CD4-positive, alpha-beta memory T cell (primary cell): ENCODE results near the gene STAT5A. TPM values are rescaled to one million over a fixed set of nuclear protein-coding genes. Genes with fewer than 3 reads are reported as not detected.
"Not testable (repeated sequence)": the region's sequence is repeated elsewhere in the genome, so short reads cannot be mapped to it uniquely, and the experiment has no call there.

Experiments used
- CTCF ChIA-PET: fragments of 350-600 bp; sonication (Branson Sonifier 250); formaldehyde crosslinking; loops from one replicate; lab custom pipeline; 2021; ENCODE audit warnings: inconsistent platforms; ENCODE audit not compliant: partially characterized antibody; lab: Charles Lee
- POLR2A ChIA-PET: fragments of 350-600 bp; sonication (Branson Sonifier 250); formaldehyde crosslinking; loops from one replicate; lab custom pipeline; 2021; ENCODE audit not compliant: partially characterized antibody; lab: Charles Lee
- DNase-seq, 5 donors: peaks; one replicate each; pipeline versions ENCODE4 v3.0.0 to v3.0.0-alpha.2; 2020 to 2022; ENCODE audit warnings: mixed read lengths in 1 of 5
- H3K27ac ChIP-seq: one replicate; pipeline ENCODE4 v1.7.0; 2013; ENCODE audit warnings: low read depth, low read length
- H3K27me3 ChIP-seq: 2 replicates; pipeline ENCODE4 v1.7.0; 2013; ENCODE audit warnings: mild to moderate bottlenecking, low read length, moderate library complexity; ENCODE audit not compliant: insufficient read depth
- H3K36me3 ChIP-seq: 2 replicates; pipeline ENCODE4 v1.7.0; 2013; ENCODE audit warnings: mild to moderate bottlenecking, low read length, moderate library complexity; ENCODE audit not compliant: insufficient read depth
- H3K4me1 ChIP-seq: 2 replicates; pipeline ENCODE4 v1.7.0; 2013; ENCODE audit warnings: mild to moderate bottlenecking, low read length, moderate library complexity; ENCODE audit not compliant: insufficient read depth
- H3K4me3 ChIP-seq, 2 donors: one replicate each; pipeline ENCODE4 v1.7.0; 2013; ENCODE audit warnings: low read length in 2 of 2, mild to moderate bottlenecking in 1 of 2
- H3K9me3 ChIP-seq, 2 donors: one replicate each; pipeline ENCODE4 v1.7.0; 2013; ENCODE audit warnings: low read length in 2 of 2, control low read depth in 1 of 2; ENCODE audit not compliant: control insufficient read depth in 1 of 2
- H3K27ac Mint-ChIP-seq, 7 donors: one replicate each; pipeline ENCODE4 v1.8.0; 2020 to 2021; ENCODE audit warnings: mixed read lengths in 7 of 7, mild to moderate bottlenecking in 6 of 7, inconsistent platforms in 3 of 7, moderate library complexity in 3 of 7
- H3K27me3 Mint-ChIP-seq, 2 donors: one replicate each; pipeline ENCODE4 v1.8.0; 2020 to 2021; ENCODE audit warnings: mixed read lengths in 2 of 2
- H3K36me3 Mint-ChIP-seq, 2 donors: one replicate each; pipeline ENCODE4 v1.8.0; 2020 to 2021; ENCODE audit warnings: mixed read lengths in 2 of 2, inconsistent platforms in 1 of 2, mild to moderate bottlenecking in 1 of 2
- H3K4me1 Mint-ChIP-seq, 4 donors: one replicate each; pipeline ENCODE4 v1.8.0; 2020 to 2021; ENCODE audit warnings: mixed read lengths in 4 of 4, mild to moderate bottlenecking in 1 of 4
- H3K4me3 Mint-ChIP-seq, 8 donors: one replicate each; pipeline ENCODE4 v1.8.0; 2020 to 2021; ENCODE audit warnings: mixed read lengths in 8 of 8, mild to moderate bottlenecking in 7 of 8, moderate library complexity in 6 of 8, inconsistent platforms in 3 of 8
- H3K9me3 Mint-ChIP-seq, 8 donors: one replicate each; pipeline ENCODE4 v1.8.0; 2020 to 2021; ENCODE audit warnings: mixed read lengths in 8 of 8, mild to moderate bottlenecking in 5 of 8, inconsistent platforms in 3 of 8, moderate library complexity in 1 of 8
- intact Hi-C: fragments of 100-400 bp; cut with micrococcal nuclease; formaldehyde crosslinking; loops from one replicate; pipeline ENCODE4 v1.15.1; 2023
- polyA plus RNA-seq, 2 donors: library from polyadenylated mRNA; unstranded; fragments of 300-500 nt; fragmentation: Illumina TruSeq; gene quantifications; one replicate each; pipeline ENCODE4 v1.2.3, GENCODE V29; 2021
- total RNA-seq, 2 experiments: library from RNA; stranded (reverse); gene quantifications; one replicate each; pipeline ENCODE4 v1.2.3, GENCODE V29; 2021

STAT5A gene
- total and polyA plus RNA-seq, 4 experiments from 2014 or later = 66.7 to 133 (median 112) TPM

DNA sequence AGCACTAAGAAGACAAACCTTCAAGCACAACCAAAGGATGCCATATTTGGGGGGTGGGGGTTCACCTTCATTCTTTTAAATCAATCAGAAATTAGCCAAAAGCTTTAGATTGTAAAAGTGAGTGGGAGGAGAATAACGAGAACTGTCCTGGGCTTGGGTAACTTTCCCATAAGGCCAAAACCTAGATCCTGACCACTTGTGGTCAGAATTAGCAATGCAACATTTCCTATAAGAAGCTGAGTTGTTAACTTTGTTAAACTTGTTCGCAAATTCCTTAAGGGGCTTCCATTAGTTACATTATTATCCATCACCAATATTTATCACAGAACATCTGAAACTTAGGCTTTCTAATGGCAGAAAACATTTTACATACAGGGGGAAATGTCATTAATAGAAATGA is 37.2 kb upstream of the STAT5A start:
- H3K27ac Mint-ChIP-seq = peak overlapping the region; percentile 92 to 99 (median 98)
- no peaks in the 10 kb centered on the region for H3K9me3 Mint-ChIP-seq
- intact Hi-C loops = no loop called here
- Histone ChIP-seq H3K27me3 (no peaks in the 10 kb centered on the region), H3K36me3 (no peaks in the 10 kb centered on the region), H3K27ac (peak overlapping the region; percentile 90), H3K4me3 (no peak overlapping the region), H3K4me1 (peaks cover 93% of the 10 kb centered on the region), H3K9me3 (no peaks in the 10 kb centered on the region)
- POLR2A ChIA-PET = interaction anchor here (2.1 to 8.2 kb wide), 5 partner anchors 9 to 138 kb away, joined by 6 to 286 read pairs (median 24); partner anchors contain the start of genes RAB5C, STAT3, STAT5A and STAT5B
- H3K27me3 Mint-ChIP-seq = no peaks in the 10 kb centered on the region
- no peak for DNase-seq
- H3K4me3 Mint-ChIP-seq = peak overlapping the region in 4 of 8 donors; percentile 7 to 91 (median 34)
- peaks cover 57 to 85% (median 71%) of the 10 kb centered on the region in 4 donors for H3K4me1 Mint-ChIP-seq
- CTCF ChIA-PET = interaction anchor here (1.0 to 6.1 kb wide), 7 partner anchors 19 to 55 kb away, joined by 3 to 40 read pairs (median 5); partner anchors contain the start of genes STAT5A and STAT5B
- H3K36me3 Mint-ChIP-seq = peaks cover 4 to 9% of the 10 kb centered on the region in 2 donors

DNA sequence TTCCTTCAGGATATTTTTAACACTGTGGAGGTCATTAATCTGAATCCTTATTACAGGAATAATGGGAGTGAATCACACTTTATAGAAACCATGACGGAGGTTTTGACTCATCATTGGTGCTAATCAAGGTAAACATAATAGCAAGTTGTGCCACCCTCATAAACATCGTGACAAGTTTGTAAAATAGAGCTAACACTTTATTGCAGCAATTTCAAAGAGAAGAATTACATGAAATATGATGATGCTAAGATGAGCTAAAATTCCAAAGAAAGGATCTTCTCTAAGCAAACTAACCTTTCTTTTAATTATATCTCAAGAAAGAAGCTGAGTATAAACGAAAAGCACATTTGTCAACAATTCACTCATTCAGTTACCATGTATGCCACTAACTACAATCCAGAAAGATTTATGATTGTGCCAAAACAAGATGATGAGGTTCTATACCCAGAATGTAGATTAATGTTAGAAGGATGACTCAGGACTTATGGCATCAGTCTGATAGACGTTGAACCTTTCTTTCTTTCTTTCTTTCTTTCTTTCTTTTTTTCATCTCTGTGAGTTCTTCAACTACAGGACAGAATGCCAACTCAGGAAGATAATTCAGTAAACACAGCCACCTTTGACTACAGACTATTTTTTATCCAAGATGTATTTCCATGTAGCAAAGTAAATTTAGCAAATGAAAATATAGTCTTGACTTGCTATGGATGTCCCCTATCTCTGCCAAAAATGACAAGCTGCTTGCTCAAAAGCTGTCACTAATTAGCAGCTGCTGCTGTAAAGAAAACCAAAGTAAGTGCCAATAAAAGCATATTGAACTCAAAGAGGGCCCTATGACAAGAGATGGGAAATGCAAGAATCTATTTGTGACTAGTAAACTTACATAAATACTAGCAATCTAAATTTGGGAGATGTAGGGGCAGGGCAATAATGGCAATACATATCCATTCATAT is 35.4 kb upstream of the STAT5A start:
- Mint-ChIP-seq H3K4me3 (peak overlapping the region in 6 of 8 donors; percentile 2 to 56 (median 10)), H3K27ac (peak overlapping the region; percentile 62 to 92 (median 90)), H3K4me1 (peaks cover 56 to 80% (median 68%) of the 10 kb centered on the region in 4 donors), H3K36me3 (peaks cover 4 to 5% of the 10 kb centered on the region in 2 donors), H3K27me3 (no peaks in the 10 kb centered on the region), H3K9me3 (no peaks in the 10 kb centered on the region)
- Histone ChIP-seq H3K27ac (peak overlapping the region; percentile 23), H3K4me1 (peaks cover 87% of the 10 kb centered on the region), H3K9me3 (no peaks in the 10 kb centered on the region), H3K27me3 (no peaks in the 10 kb centered on the region), H3K36me3 (no peaks in the 10 kb centered on the region), H3K4me3 (no peak overlapping the region)
- DNase-seq = no peak
- ChIA-PET CTCF (interaction anchor here (1.0 to 2.8 kb wide), 3 partner anchors 16 to 59 kb away, joined by 4 to 9 read pairs (median 5); no protein-coding TSS in a partner anchor), POLR2A (interaction anchor here (7.7 to 8.2 kb wide), 2 partner anchors 18 to 34 kb away, joined by 137 to 286 read pairs; partner anchors contain the start of genes STAT5A and STAT5B)
- intact Hi-C loops = no loop called here

DNA sequence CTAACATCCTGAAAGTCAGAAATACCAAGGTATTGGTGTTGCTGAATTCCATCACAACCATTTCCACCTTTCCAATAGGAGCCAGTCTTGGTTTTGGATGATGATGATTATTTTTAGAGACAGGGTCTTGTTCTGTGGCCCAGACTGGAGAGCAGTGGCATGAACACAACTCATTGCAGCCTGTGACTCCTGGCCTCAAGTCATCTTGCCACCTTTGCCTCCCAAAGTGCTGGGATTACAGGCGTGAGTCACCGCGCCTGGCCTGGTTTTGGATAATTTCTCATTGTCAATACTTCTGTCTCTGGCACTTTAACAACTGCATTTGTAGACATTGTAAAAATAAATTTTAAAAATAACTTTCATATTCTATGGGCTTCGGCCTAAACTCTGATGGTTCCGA is 34.7 kb upstream of the STAT5A start:
- no peak overlapping the region for H3K4me3 ChIP-seq
- DNase-seq = no peak
- Mint-ChIP-seq H3K4me3 (no peak overlapping the region), H3K27me3 (no peaks in the 10 kb centered on the region), H3K27ac (peak overlapping the region; percentile 62 to 92 (median 90)), H3K9me3 (no peaks in the 10 kb centered on the region), H3K4me1 (peaks cover 52 to 80% (median 65%) of the 10 kb centered on the region in 4 donors), H3K36me3 (peaks cover 4% of the 10 kb centered on the region in 2 donors)
- intact Hi-C loops = no loop called here
- H3K36me3 ChIP-seq = no peaks in the 10 kb centered on the region
- H3K27ac ChIP-seq = peak overlapping the region; percentile 23
- ChIA-PET CTCF (interaction anchor here (1.5 to 2.8 kb wide), 2 partner anchors 31 to 58 kb away, joined by 9 read pairs; no protein-coding TSS in a partner anchor), POLR2A (interaction anchor here (7.7 to 8.2 kb wide), 2 partner anchors 18 to 33 kb away, joined by 137 to 286 read pairs; partner anchors contain the start of genes STAT5A and STAT5B)
- no peaks in the 10 kb centered on the region for H3K9me3 ChIP-seq
- peaks cover 87% of the 10 kb centered on the region for H3K4me1 ChIP-seq
- H3K27me3 ChIP-seq = no peaks in the 10 kb centered on the region

GRCh38 chr17:42255445-42255844 is 32.9 kb upstream of the STAT5A start:
- no peaks in the 10 kb centered on the region for H3K9me3 Mint-ChIP-seq
- Histone ChIP-seq H3K27me3 (no peaks in the 10 kb centered on the region), H3K4me3 (no peak overlapping the region), H3K4me1 (peaks cover 73% of the 10 kb centered on the region), H3K36me3 (no peaks in the 10 kb centered on the region), H3K27ac (no peak overlapping the region), H3K9me3 (no peaks in the 10 kb centered on the region)
- DNase-seq = no peak
- intact Hi-C loops = no loop called here
- H3K27ac Mint-ChIP-seq = peak overlapping the region; percentile 1 to 72 (median 18)
- H3K4me3 Mint-ChIP-seq = peak overlapping the region in 1 of 8 donors; percentile 17
- ChIA-PET POLR2A (interaction anchor here (1.1 kb wide), 1 partner anchor 16 kb away, joined by 3 read pairs; no protein-coding TSS in a partner anchor), CTCF (no interaction called here)
- H3K27me3 Mint-ChIP-seq = no peaks in the 10 kb centered on the region
- peaks cover 2 to 4% of the 10 kb centered on the region in 2 donors for H3K36me3 Mint-ChIP-seq
- H3K4me1 Mint-ChIP-seq = peaks cover 46 to 81% (median 61%) of the 10 kb centered on the region in 4 donors

GRCh38 chr17:42260318-42260717 is 28.0 kb upstream of the STAT5A start:
- Mint-ChIP-seq H3K4me1 (peaks cover 24 to 55% (median 36%) of the 10 kb centered on the region in 4 donors), H3K36me3 (peaks cover 0 to 1% of the 10 kb centered on the region in 2 donors), H3K4me3 (no peak overlapping the region), H3K27me3 (no peaks in the 10 kb centered on the region), H3K27ac (peak overlapping the region in 2 of 7 donors; percentile 29 to 42), H3K9me3 (no peaks in the 10 kb centered on the region)
- Histone ChIP-seq H3K4me1 (peaks cover 46% of the 10 kb centered on the region), H3K4me3 (no peak overlapping the region), H3K9me3 (no peaks in the 10 kb centered on the region), H3K27ac (no peak overlapping the region), H3K27me3 (no peaks in the 10 kb centered on the region), H3K36me3 (no peaks in the 10 kb centered on the region)
- intact Hi-C loops = no loop called here
- ChIA-PET CTCF (interaction anchor here (0.9 kb wide), 1 partner anchor 11 kb away, joined by 3 read pairs; no protein-coding TSS in a partner anchor), POLR2A (interaction anchor here (0.6 to 2.4 kb wide), 3 partner anchors 11 to 52 kb away, joined by 3 to 23 read pairs (median 4); no protein-coding TSS in a partner anchor)
- no peak for DNase-seq

DNA sequence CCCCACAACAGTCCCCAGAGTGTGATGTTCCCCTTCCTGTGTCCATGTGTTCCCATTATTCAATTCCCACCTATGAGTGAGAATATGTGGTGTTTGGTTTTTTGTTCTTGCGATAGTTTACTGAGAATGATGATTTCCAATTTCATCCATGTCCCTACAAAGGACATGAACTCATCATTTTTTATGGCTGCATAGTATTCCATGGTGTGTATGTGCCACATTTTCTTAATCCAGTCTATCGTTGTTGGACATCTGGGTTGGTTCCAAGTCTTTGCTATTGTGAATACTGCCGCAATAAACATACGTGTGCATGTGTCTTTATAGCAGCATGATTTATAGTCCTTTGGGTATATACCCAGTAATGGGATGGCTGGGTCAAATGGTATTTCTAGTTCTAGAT is 23.9 kb upstream of the STAT5A start:
- H3K9me3 ChIP-seq, H3K27ac ChIP-seq, DNase-seq, H3K27me3 Mint-ChIP-seq, H3K4me3 Mint-ChIP-seq, H3K36me3 ChIP-seq, H3K4me3 ChIP-seq, H3K9me3 Mint-ChIP-seq, intact Hi-C loops, H3K27me3 ChIP-seq, H3K27ac Mint-ChIP-seq: not testable (repeated sequence)
- POLR2A ChIA-PET = interaction anchor here (1.5 to 13.6 kb wide), 2 partner anchors 14 to 16 kb away, joined by 3 to 286 read pairs; no protein-coding TSS in a partner anchor
- peaks cover 3 to 18% of the 10 kb centered on the region in 2 donors for H3K36me3 Mint-ChIP-seq
- peaks cover 51% of the 10 kb centered on the region for H3K4me1 ChIP-seq
- peaks cover 28 to 58% (median 40%) of the 10 kb centered on the region in 4 donors for H3K4me1 Mint-ChIP-seq
- CTCF ChIA-PET = interaction anchor here (1.4 kb wide), 1 partner anchor 42 kb away, joined by 5 read pairs; no protein-coding TSS in a partner anchor
